Mesenchymal stem cell (in vitro differentiated cells and primary cell): ENCODE measurements around the gene APELA. TPM values are rescaled to one million over a fixed set of nuclear protein-coding genes. Genes with fewer than 3 reads are reported as not detected.
A peak's percentile ranks its signal among the peaks of the same experiment; 100 is the strongest.

ENCODE experiments used
- DNase-seq: peaks from one replicate; pipeline ENCODE4 v3.0.0-alpha.2; 2013
- H2AFZ ChIP-seq: one replicate; pipeline ENCODE4 v1.6.1; 2013; ENCODE audit warnings: low read depth, mild to moderate bottlenecking, control low read depth, inconsistent platforms, low read length, moderate library complexity
- H2AK5ac ChIP-seq: 2 replicates; pipeline ENCODE4 v1.6.1; 2013; ENCODE audit warnings: low read length, moderate library complexity, mild to moderate bottlenecking, inconsistent platforms; ENCODE audit not compliant: severe bottlenecking
- H2BK120ac ChIP-seq: one replicate; pipeline ENCODE4 v1.6.1; 2013; ENCODE audit warnings: low read depth, mild to moderate bottlenecking, inconsistent platforms, low read length, moderate library complexity
- H2BK12ac ChIP-seq, 2 experiments: one replicate each; pipeline ENCODE4 v1.6.1; 2013; ENCODE audit warnings: inconsistent platforms in 2 of 2, low read length in 2 of 2, mild to moderate bottlenecking in 2 of 2, moderate library complexity in 2 of 2, control low read depth in 1 of 2
- H2BK15ac ChIP-seq: one replicate; pipeline ENCODE4 v1.6.1; 2013; ENCODE audit warnings: mild to moderate bottlenecking, low read depth, inconsistent platforms; ENCODE audit not compliant: poor library complexity, severe bottlenecking
- H2BK5ac ChIP-seq: 2 replicates; pipeline ENCODE4 v1.6.1; 2013; ENCODE audit warnings: low read depth, mild to moderate bottlenecking, low read length, control low read depth, inconsistent platforms; ENCODE audit not compliant: poor library complexity, severe bottlenecking
- H3K14ac ChIP-seq, 2 experiments: one replicate each; pipeline ENCODE4 v1.6.1; 2013; ENCODE audit warnings: inconsistent platforms in 2 of 2, low read length in 2 of 2, control low read depth in 1 of 2, mild to moderate bottlenecking in 1 of 2, moderate library complexity in 1 of 2
- H3K18ac ChIP-seq, 2 experiments: one replicate each; pipeline ENCODE4 v1.6.1; 2013; ENCODE audit warnings: inconsistent platforms in 2 of 2, low read length in 2 of 2, control low read depth in 1 of 2, low read depth in 1 of 2, mild to moderate bottlenecking in 1 of 2
- H3K23ac ChIP-seq, 2 experiments: one replicate each; pipeline ENCODE4 v1.6.1; 2013; ENCODE audit warnings: inconsistent platforms in 2 of 2, low read length in 2 of 2, mild to moderate bottlenecking in 2 of 2, moderate library complexity in 2 of 2, control low read depth in 1 of 2
- H3K27ac ChIP-seq: 2 replicates; pipeline ENCODE4 v1.5.1; 2013; ENCODE audit warnings: mild to moderate bottlenecking, moderate library complexity, low read length, control low read depth, inconsistent platforms; ENCODE audit not compliant: poor library complexity, severe bottlenecking
- H3K27me3 ChIP-seq, 2 experiments: 2 replicates each; pipeline versions ENCODE4 v1.6.1 to v1.7.0; 2013; ENCODE audit warnings: low read length in 2 of 2, mild to moderate bottlenecking in 2 of 2, moderate library complexity in 2 of 2, control low read depth in 1 of 2, inconsistent platforms in 1 of 2; ENCODE audit not compliant: control insufficient read depth in 1 of 2, insufficient read depth in 1 of 2
- H3K36me3 ChIP-seq, 2 experiments: 2 replicates each; pipeline versions ENCODE4 v1.6.1 to v1.7.0; 2013; ENCODE audit warnings: low read length in 2 of 2, control low read depth in 1 of 2, inconsistent platforms in 1 of 2, low read depth in 1 of 2, mild to moderate bottlenecking in 1 of 2; ENCODE audit not compliant: insufficient read depth in 2 of 2, control insufficient read depth in 1 of 2
- H3K4ac ChIP-seq, 2 experiments: one replicate each; pipeline ENCODE4 v1.6.1; 2013; ENCODE audit warnings: inconsistent platforms in 2 of 2, low read length in 2 of 2, mild to moderate bottlenecking in 2 of 2, moderate library complexity in 2 of 2, control low read depth in 1 of 2, low read depth in 1 of 2
- H3K4me1 ChIP-seq: 2 replicates; pipeline ENCODE4 v1.6.1; 2013; ENCODE audit warnings: low read depth, low read length, control low read depth; ENCODE audit not compliant: control insufficient read depth, insufficient read depth
- H3K4me2 ChIP-seq: 2 replicates; pipeline ENCODE4 v1.6.1; 2013; ENCODE audit warnings: low read length, mild to moderate bottlenecking, inconsistent platforms; ENCODE audit not compliant: poor library complexity, severe bottlenecking
- H3K4me3 ChIP-seq, 2 experiments: 2 replicates each; pipeline versions ENCODE4 v1.5.1 to v1.7.0; 2013; ENCODE audit warnings: low read length in 2 of 2, mild to moderate bottlenecking in 2 of 2, control low read depth in 1 of 2, low read depth in 1 of 2; ENCODE audit not compliant: insufficient read depth in 1 of 2
- H3K79me1 ChIP-seq: replicated peaks from 2 replicates; pipeline ENCODE4 v1.6.1; 2013; ENCODE audit warnings: mild to moderate bottlenecking, control low read depth, low read length, inconsistent platforms; ENCODE audit not compliant: poor library complexity, severe bottlenecking
- H3K9ac ChIP-seq: 2 replicates; pipeline ENCODE4 v1.7.0; 2013; ENCODE audit warnings: mild to moderate bottlenecking, low read length, moderate library complexity
- H3K9me3 ChIP-seq: 2 replicates; pipeline ENCODE4 v1.7.0; 2013; ENCODE audit warnings: mild to moderate bottlenecking, low read length; ENCODE audit not compliant: control insufficient read depth
- H4K8ac ChIP-seq: one replicate; pipeline ENCODE4 v1.6.1; 2013; ENCODE audit warnings: inconsistent platforms, mild to moderate bottlenecking, low read length, moderate library complexity
- H4K91ac ChIP-seq: one replicate; pipeline ENCODE4 v1.6.1; 2013; ENCODE audit warnings: mild to moderate bottlenecking, low read length, inconsistent platforms
- WGBS: methylation state at CpG from one replicate; pipeline ENCODE4 v1.1.7; 2013; ENCODE audit warnings: mixed read lengths; 5-methylcytosine and 5-hydroxymethylcytosine counted together
- polyA plus RNA-seq, 2 experiments: library from polyadenylated mRNA; stranded (reverse); fragments of 200-250 nt; gene quantifications; one replicate each; pipeline ENCODE4 v1.2.3, GENCODE V29; 2013

Gene APELA
- polyA plus RNA-seq (2013, experiment 1 of 2): not detected
- not detected for polyA plus RNA-seq (2013, experiment 2 of 2)

- H2BK5ac ChIP-seq: no peak within 1 kb of the TSS
- H3K23ac ChIP-seq: no peak within 1 kb of the TSS
- no peaks in the 10 kb centered on the region for H3K4me1 ChIP-seq
- no peak within 1 kb of the TSS for H3K4ac ChIP-seq
- no peaks in the 10 kb centered on the region for H3K9me3 ChIP-seq
- H2AK5ac ChIP-seq: no peak within 1 kb of the TSS
- H3K27ac ChIP-seq: peak within 1 kb of the TSS; percentile 68
- H3K79me1 ChIP-seq: no peaks in the 10 kb centered on the region
- H2BK120ac ChIP-seq: no peak within 1 kb of the TSS
- no peak within 1 kb of the TSS for H2BK15ac ChIP-seq
- no peak within 1 kb of the TSS for H2AFZ ChIP-seq
- no peak within 1 kb of the TSS for H3K4me3 ChIP-seq
- no peaks in the 10 kb centered on the region for H3K36me3 ChIP-seq
- H4K8ac ChIP-seq: no peak within 1 kb of the TSS
- H2BK12ac ChIP-seq: no peak within 1 kb of the TSS
- 21% methylated on average over 2 of the region's 7 CpGs for WGBS
- peak; percentile 29 for DNase-seq
- no peaks in the 10 kb centered on the region for H3K27me3 ChIP-seq
- no peak within 1 kb of the TSS for H3K14ac ChIP-seq
- H3K9ac ChIP-seq: no peak within 1 kb of the TSS
- peak within 1 kb of the TSS; percentile 32 for H3K4me2 ChIP-seq
- H4K91ac ChIP-seq: no peak within 1 kb of the TSS
- H3K18ac ChIP-seq: no peak within 1 kb of the TSS
Measured at GRCh38 chr4:164876700-164877324, at the start of gene APELA. TSS of gene APELA (plus strand) at chr4:164877178. CDS start at chr4:164877332, 154 bp downstream.

GRCh38 chr4:164828955-164829354 lies 48.0 kb upstream of the APELA start:
- Histone ChIP-seq H3K9me3 (no peaks in the 10 kb centered on the region), H3K4me1 (no peaks in the 10 kb centered on the region), H2AK5ac (no peak overlapping the region), H3K9ac (no peak overlapping the region), H3K4me3 (no peak overlapping the region), H2AFZ (no peak overlapping the region), H4K91ac (no peak overlapping the region), H3K79me1 (no peaks in the 10 kb centered on the region), H3K27me3 (no peaks in the 10 kb centered on the region), H3K14ac (no peak overlapping the region), H3K4ac (no peak overlapping the region), H4K8ac (no peak overlapping the region), H3K4me2 (no peak overlapping the region), H2BK120ac (no peak overlapping the region), H2BK15ac (no peak overlapping the region), H2BK12ac (no peak overlapping the region), H3K27ac (no peak overlapping the region), H3K23ac (no peak overlapping the region), H3K36me3 (no peaks in the 10 kb centered on the region), H2BK5ac (no peak overlapping the region), H3K18ac (no peak overlapping the region)
- no peak for DNase-seq
- 89% methylated on average over 3 of the region's 3 CpGs for WGBS

- no peak overlapping the region for H2BK5ac ChIP-seq
- H3K14ac ChIP-seq: no peak overlapping the region
- no peak overlapping the region for H3K4me2 ChIP-seq
- 50% methylated on average over 4 of the region's 4 CpGs for WGBS
- no peak overlapping the region for H2BK120ac ChIP-seq
- H3K4me1 ChIP-seq: peaks cover 2% of the 10 kb centered on the region
- no peak overlapping the region for H4K91ac ChIP-seq
- H2BK12ac ChIP-seq: no peak overlapping the region
- no peak overlapping the region for H4K8ac ChIP-seq
- no peak overlapping the region for H3K4me3 ChIP-seq
- no peaks in the 10 kb centered on the region for H3K36me3 ChIP-seq
- no peaks in the 10 kb centered on the region for H3K79me1 ChIP-seq
- no peak overlapping the region for H2BK15ac ChIP-seq
- H3K9ac ChIP-seq: no peak overlapping the region
- H3K27me3 ChIP-seq: no peaks in the 10 kb centered on the region
- H2AK5ac ChIP-seq: no peak overlapping the region
- H2AFZ ChIP-seq: no peak overlapping the region
- no peak overlapping the region for H3K23ac ChIP-seq
- H3K27ac ChIP-seq: no peak overlapping the region
- H3K18ac ChIP-seq: no peak overlapping the region
- peak; percentile 10 for DNase-seq
- no peaks in the 10 kb centered on the region for H3K9me3 ChIP-seq
- no peak overlapping the region for H3K4ac ChIP-seq
Measured at GRCh38 chr4:164846566-164846965, 30.4 kb upstream of the APELA start.

- no peak overlapping the region for H3K14ac ChIP-seq
- no peak overlapping the region for H2BK12ac ChIP-seq
- no peak overlapping the region for H2AFZ ChIP-seq
- H3K4ac ChIP-seq: no peak overlapping the region
- no CpG with 5 or more reads among the region's 3 CpGs for WGBS
- no peak overlapping the region for H2BK15ac ChIP-seq
- no peak for DNase-seq
- no peak overlapping the region for H4K8ac ChIP-seq
- H2AK5ac ChIP-seq: no peak overlapping the region
- no peak overlapping the region for H2BK5ac ChIP-seq
- no peak overlapping the region for H3K4me2 ChIP-seq
- H3K23ac ChIP-seq: no peak overlapping the region
- peaks cover 2% of the 10 kb centered on the region for H3K4me1 ChIP-seq
- H3K27me3 ChIP-seq: no peaks in the 10 kb centered on the region
- no peak overlapping the region for H2BK120ac ChIP-seq
- no peak overlapping the region for H3K18ac ChIP-seq
- no peak overlapping the region for H3K27ac ChIP-seq
- H4K91ac ChIP-seq: no peak overlapping the region
- no peaks in the 10 kb centered on the region for H3K9me3 ChIP-seq
- H3K9ac ChIP-seq: no peak overlapping the region
- no peaks in the 10 kb centered on the region for H3K36me3 ChIP-seq
- H3K4me3 ChIP-seq: no peak overlapping the region
- H3K79me1 ChIP-seq: no peaks in the 10 kb centered on the region
Measured at GRCh38 chr4:164847016-164847415, 30.0 kb upstream of the APELA start.
